ENCODE measurements around the gene TECPR2. TPM values are rescaled to one million over a fixed set of nuclear protein-coding genes. Genes with fewer than 3 reads are reported as not detected.

TECPR2 gene
- polyA plus RNA-seq, 1 donor (not counting 4 experiments of a cell fraction or from before 2014, with no cell fraction given): 8.3 TPM

- peak overlapping the region; percentile 69 for H3K27ac ChIP-seq (ENCODE audit: control insufficient read depth, insufficient read depth, low read length)
- H3K36me3 ChIP-seq (ENCODE audit: control insufficient read depth in 2 of 2, extremely low read depth in 1 of 2, insufficient read depth in 2 of 2, low read length in 2 of 2): peaks cover 0 to 3% of the 10 kb centered on the region in 2 experiments
- no peaks in the 10 kb centered on the region for H3K27me3 ChIP-seq (ENCODE audit: control insufficient read depth, extremely low read depth, insufficient read depth, low read length)
- TF ChIP-seq EZH2 (IDR thresholded peaks at IDR 0.05; ENCODE audit: low read length): no peak
- no peak for TF ChIP-seq CTCF (optimal IDR thresholded peaks at IDR 0.05 in 1 of 3, IDR thresholded peaks at IDR 0.05 in 1 of 3, conservative IDR thresholded peaks at IDR 0.05 in 1 of 3; ENCODE audit: extremely low read depth in 1 of 3, insufficient read depth in 2 of 3, low read length in 3 of 3)
- FAIRE-seq (no peak), DNase-seq (ENCODE audit: low read depth, low spot score) (peak; percentile 21)
- no peaks in the 10 kb centered on the region for H4K20me1 ChIP-seq (ENCODE audit: control insufficient read depth, extremely low read depth, insufficient read depth, low read length)
- dilution Hi-C loops (cut with MboI; ENCODE audit: extremely low pct_ligation_motif_present, low sequenced_read_pairs): no loop called here
- peak overlapping the region; percentile 73 to 85 (median 75) for H3K4me3 ChIP-seq (ENCODE audit: control insufficient read depth in 2 of 3, extremely low read depth in 1 of 3, insufficient read depth in 2 of 3, low read depth in 1 of 3, low read length in 3 of 3)
- peaks cover 38% of the 10 kb centered on the region for H3K79me2 ChIP-seq (ENCODE audit: control insufficient read depth, insufficient read depth, low read length)
- peak overlapping the region; percentile 81 for H3K4me2 ChIP-seq (ENCODE audit: control insufficient read depth, extremely low read depth, insufficient read depth, low read depth, low read length)
- H3K9me1 ChIP-seq (ENCODE audit: control insufficient read depth, extremely low read depth, insufficient read depth, low read length): no peaks in the 10 kb centered on the region
- H3K4me1 ChIP-seq (ENCODE audit: control insufficient read depth, extremely low read depth, insufficient read depth, low read length): peaks cover 11% of the 10 kb centered on the region
- peak overlapping the region; percentile 37 for H2AFZ ChIP-seq (ENCODE audit: control insufficient read depth, low read length)
- H3K9me3 ChIP-seq (ENCODE audit: control insufficient read depth, low read depth, low read length): no peaks in the 10 kb centered on the region
- H3K9ac ChIP-seq (ENCODE audit: control insufficient read depth, extremely low read depth, insufficient read depth, low read length): peak overlapping the region; percentile 84
Observed at GRCh38 chr14:102363182-102363943, 622 bp downstream of the TECPR2 start.

GRCh38 chr14:102370305-102370809 is 7.6 kb downstream of the TECPR2 start:
- Histone ChIP-seq H4K20me1 (ENCODE audit: control insufficient read depth, extremely low read depth, insufficient read depth, low read length) (no peaks in the 10 kb centered on the region), H3K27me3 (ENCODE audit: control insufficient read depth, extremely low read depth, insufficient read depth, low read length) (no peaks in the 10 kb centered on the region), H3K4me3 (ENCODE audit: control insufficient read depth in 2 of 3, extremely low read depth in 1 of 3, insufficient read depth in 2 of 3, low read depth in 1 of 3, low read length in 3 of 3) (no peak overlapping the region), H3K9me1 (ENCODE audit: control insufficient read depth, extremely low read depth, insufficient read depth, low read length) (no peaks in the 10 kb centered on the region), H3K9me3 (ENCODE audit: control insufficient read depth, low read depth, low read length) (no peaks in the 10 kb centered on the region), H3K4me2 (ENCODE audit: control insufficient read depth, extremely low read depth, insufficient read depth, low read depth, low read length) (no peak overlapping the region), H2AFZ (ENCODE audit: control insufficient read depth, low read length) (no peak overlapping the region), H3K79me2 (ENCODE audit: control insufficient read depth, insufficient read depth, low read length) (peaks cover 27% of the 10 kb centered on the region), H3K9ac (ENCODE audit: control insufficient read depth, extremely low read depth, insufficient read depth, low read length) (no peak overlapping the region), H3K27ac (ENCODE audit: control insufficient read depth, insufficient read depth, low read length) (no peak overlapping the region), H3K4me1 (ENCODE audit: control insufficient read depth, extremely low read depth, insufficient read depth, low read length) (no peaks in the 10 kb centered on the region), H3K36me3 (ENCODE audit: control insufficient read depth in 2 of 2, extremely low read depth in 1 of 2, insufficient read depth in 2 of 2, low read length in 2 of 2) (no peaks in the 10 kb centered on the region)
- TF ChIP-seq CTCF (optimal IDR thresholded peaks at IDR 0.05 in 1 of 3, IDR thresholded peaks at IDR 0.05 in 1 of 3, conservative IDR thresholded peaks at IDR 0.05 in 1 of 3; ENCODE audit: extremely low read depth in 1 of 3, insufficient read depth in 2 of 3, low read length in 3 of 3): no peak
- TF ChIP-seq EZH2 (IDR thresholded peaks at IDR 0.05; ENCODE audit: low read length): no peak
- dilution Hi-C loops (cut with MboI; ENCODE audit: extremely low pct_ligation_motif_present, low sequenced_read_pairs): no loop called here
- FAIRE-seq (no peak), DNase-seq (ENCODE audit: low read depth, low spot score) (no peak)
